SKM-1 (cell line): ENCODE measurements around the gene FKRP.
"Not testable (repeated sequence)": the region's sequence is repeated elsewhere in the genome, so short reads cannot be mapped to it uniquely, and the experiment has no call there.

Source experiments
- DNase-seq: peaks from one replicate; lab custom pipeline; 2025; ENCODE audit not compliant: unreplicated experiment; lab: John Stamatoyannopoulos, UW

Gene FKRP

DNA sequence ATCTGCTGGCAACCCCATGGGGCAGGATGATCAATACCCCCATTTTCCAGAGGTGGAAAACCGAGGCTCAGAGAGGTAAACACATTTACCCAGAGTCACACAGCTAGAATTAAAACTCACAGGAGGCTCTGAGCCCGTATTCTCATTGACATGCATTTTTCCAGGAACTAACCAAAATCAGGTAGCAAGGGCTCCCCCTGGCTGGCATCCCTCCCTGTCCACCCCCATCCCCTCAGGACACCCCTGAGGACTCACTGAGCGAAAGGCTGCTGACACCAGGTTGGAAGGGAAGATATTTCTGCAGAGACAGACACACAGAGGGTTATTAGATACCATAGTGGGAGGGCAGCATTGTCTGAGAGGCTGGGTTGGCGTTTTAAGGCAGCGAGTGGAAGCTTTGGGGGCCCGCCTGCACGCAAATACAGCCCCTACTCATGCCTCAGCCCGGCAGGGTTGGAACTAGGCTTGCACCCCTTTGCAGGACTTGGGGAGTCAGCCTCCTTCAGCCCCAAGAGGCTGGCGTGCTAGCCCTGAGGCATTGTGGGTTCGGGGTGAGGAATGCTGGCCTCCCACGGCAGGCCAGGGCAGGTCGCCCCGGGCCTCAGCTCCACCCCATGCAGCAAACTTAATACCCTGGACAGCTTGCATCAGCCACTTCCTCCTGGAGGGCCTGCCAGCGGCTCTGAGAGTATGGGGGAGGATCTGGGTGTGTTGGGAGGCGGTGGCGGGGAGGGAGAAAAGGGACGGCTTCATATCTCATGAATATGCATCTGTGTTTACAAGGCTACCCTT, 38.6 kb downstream of the FKRP start:
- peak; percentile 29 for DNase-seq

DNA sequence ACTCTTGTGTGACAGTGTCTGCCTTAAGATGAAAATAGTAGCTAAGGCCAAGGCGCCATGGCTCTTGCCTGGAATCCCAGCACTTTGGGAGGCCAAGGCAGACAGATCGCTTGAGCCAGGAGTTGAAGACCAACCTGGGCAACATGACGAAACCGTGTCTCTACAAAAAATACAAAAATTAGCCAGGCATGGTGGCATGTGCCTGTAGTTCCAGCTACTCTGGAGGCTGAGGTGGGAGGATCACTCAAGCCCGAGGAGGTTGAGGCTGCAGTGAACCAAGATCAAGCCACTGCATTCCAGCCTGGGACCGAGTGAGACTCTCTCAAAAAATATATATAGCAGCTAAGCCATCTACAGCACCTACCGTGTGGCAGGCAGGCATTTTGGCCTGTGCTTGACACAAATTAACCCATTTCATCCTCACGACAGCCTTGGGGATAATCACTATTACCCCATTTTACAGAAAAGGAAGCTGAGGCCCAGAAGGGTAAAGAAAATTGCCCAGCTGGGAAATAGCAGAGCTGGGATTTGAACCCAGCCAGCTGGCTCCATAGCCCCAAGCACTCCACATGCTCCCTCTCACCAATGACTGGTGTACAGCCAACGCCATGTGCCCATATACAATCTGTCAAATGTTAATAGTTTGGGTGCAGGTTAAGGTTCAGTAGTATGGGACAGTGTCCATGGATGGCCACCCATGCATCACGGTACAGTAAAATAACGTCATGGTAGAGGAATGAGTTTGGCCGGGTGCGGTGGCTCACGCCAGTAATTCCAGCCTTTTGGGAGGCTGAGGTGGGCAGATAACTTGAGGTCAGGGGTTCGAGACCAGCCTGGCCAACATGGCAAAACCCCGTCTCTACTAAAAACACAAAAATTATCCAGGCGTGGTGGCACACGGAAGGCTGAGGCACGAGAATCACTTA, 39.5 kb downstream of the FKRP start:
- DNase-seq, result no peak

DNA sequence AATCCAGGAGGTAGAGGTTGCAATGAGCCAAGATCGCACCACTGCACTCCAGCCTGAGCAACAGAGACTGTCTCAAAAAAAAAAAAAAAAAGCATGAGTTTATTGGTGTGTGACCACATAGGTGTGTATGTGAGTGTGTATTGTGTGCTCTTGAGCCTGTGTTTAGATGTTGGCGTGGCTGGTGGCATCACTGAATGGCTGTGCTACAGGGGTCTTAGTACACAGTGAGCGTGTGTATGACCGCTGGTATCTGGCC, 40.1 kb downstream of the FKRP start:
- no peak for DNase-seq

GRCh38 chr19:46786236-46787039, 40.6 kb downstream of the FKRP start:
- peak; percentile 50 for DNase-seq

GRCh38 chr19:46787040-46787330, 41.1 kb downstream of the FKRP start:
- no peak for DNase-seq

DNA sequence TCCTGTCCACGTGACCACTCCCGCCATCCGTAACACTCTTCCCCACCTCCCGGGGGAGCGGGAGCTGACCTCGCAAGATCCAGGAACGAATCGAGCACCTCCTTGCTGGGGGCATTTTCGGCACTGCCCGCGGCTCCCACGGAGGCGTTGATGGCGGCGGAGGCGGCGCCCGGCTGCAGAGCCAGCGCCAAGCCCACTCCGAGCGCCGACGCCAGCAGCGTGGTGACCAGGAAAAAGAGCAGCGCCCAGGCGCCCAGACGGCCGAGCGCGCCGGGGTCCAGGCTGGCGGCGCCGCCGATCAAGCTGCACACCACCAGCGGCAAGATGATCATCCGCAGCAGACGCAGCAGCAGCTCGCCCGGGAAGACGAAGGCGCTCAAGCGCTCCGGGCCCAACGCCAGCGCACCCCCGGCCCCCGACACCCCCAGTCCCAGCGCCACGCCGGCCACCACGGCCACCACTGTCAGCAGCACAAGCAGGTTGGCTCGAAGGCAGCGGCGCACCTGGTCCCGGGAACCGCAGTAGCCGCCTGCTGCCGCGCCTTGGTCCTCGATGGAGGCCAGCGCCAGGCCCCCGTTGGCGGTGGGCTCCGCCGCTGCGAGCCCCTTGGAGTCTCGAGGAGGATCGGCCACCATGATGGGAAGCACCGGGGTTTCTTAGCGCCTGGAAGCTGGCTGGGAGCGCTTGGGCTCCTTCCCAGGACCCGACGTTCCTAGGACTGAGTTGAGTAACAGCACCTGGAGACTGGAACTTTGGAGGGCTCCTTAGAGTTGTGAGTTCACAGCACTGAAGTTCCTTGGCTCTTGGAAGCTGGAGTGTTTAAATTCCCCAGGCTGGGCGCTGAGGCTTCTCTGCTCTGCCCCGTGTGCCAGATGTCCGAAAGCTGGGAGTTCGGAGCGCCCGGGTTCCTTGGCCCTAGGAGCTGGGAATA, 41.7 kb downstream of the FKRP start:
- no peak for DNase-seq

- peak; percentile 85 for DNase-seq
Observed at GRCh38 chr19:46788262-46788967, 42.6 kb downstream of the FKRP start, which contains the start of gene SLC1A5. Gene SLC1A5, minus strand, starts transcription at chr19:46788594. Its CDS starts 629 bp downstream, at chr19:46787965.

DNA sequence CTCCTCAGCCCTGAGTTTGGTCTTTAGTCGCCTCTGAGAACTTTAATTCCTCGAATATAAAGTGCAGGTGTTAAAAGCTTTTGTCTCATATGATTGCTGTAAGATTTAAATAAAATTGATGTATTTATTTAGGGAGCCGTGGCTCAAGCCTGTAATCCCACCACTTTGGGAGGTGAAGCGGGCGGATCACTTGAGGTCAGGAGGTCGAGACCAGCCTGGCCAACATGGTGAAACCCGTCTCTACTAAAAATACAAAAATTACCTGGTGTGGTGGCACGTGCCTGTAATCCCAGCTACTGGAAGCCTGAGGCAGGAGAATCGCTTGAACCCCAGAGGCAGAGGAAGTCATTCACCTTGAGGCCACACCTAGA, 43.1 kb downstream of the FKRP start:
- no peak for DNase-seq

DNA sequence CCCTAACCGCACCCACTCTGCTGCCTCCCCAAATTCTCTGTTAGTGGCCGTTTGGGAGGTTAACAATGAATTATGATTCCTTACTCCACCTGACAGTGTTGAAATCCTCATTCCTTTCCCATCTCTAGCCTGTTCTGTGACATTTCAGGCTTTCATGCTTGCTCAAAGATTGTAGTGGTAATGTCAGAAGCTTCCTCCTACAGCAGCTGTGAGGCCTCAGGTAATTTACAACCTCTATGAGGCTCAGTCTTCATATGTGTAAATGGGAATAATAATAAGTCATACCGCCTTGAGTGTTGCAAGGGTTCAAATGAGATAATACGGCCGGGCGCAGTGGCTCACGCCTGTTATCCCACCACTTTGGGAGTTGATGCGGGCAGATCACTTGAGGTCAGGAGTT, 43.5 kb downstream of the FKRP start:
- no peak for DNase-seq

GRCh38 chr19:46791944-46792343, 46.1 kb downstream of the FKRP start:
- peak; percentile 2 for DNase-seq

DNA sequence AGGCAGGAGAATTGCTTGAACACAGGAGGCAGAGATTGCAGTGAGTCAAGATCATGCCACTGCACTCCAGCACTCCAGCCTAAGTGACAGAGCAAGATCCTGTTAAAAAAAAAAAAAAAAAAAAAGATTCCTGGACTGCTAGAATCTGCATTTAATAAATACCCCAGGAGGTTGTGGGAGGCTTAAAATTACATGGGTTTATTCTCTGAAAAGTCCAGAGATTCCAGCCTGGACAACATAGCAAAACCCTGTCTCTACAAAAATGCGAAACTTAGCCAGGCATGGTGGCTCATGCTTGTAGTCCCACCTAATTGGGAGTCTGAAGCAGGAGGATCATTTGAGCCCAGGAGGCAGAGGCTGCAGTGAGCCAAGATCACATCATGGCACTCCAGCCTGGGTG, 52.0 kb downstream of the FKRP start:
- DNase-seq, result no peak

DNA sequence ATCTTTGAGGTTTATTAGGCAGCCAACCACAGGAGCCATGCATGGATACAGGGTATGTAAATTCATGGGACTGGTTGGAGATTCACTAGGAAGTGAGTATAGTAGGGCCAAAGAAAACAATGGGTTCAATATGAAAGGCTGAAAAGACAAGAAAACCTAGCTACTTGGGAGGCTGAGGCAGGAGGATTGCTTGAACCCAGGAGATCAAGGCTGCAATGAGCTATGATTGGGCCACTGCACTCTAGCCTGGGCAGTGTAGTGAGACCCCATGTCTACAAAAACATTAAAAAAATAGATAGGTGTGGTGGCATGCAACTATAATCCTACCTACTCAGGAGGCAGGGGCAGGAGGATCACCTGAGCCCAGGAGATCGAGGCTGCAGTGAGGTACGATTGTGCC, 52.9 kb downstream of the FKRP start:
- DNase-seq, result no peak

- DNase-seq, result no peak
Observed at GRCh38 chr19:46802152-46802551, 56.3 kb downstream of the FKRP start.

- no peak for DNase-seq
Observed at GRCh38 chr19:46803555-46803954, 57.7 kb downstream of the FKRP start.

- DNase-seq, result not testable (repeated sequence)
Observed at GRCh38 chr19:46804432-46804831, 58.6 kb downstream of the FKRP start.

DNA sequence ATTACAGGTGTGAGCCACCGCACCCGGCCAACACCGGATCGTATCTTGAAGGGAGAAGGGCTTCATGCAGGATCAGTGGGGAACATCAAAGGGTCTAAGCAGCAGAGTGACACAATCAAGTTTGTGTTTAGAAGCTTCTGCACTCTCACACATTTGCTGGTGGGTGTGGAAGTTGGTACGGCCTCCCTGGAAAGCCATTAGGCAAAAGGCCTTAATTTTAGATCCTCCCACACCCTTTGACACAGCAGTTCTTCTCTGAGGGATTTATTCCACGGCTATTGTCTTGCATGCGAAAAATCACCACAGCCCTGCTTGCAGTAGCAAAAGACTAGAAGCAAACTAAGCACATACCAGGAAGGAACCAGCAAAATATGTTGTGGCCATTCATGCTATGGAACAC, 60.8 kb downstream of the FKRP start:
- DNase-seq, result no peak
